ENCODE results near the gene CA5A.
A peak's percentile ranks its signal among the peaks of the same experiment; 100 is the strongest.
"Not testable (repeated sequence)": the region's sequence is repeated elsewhere in the genome, so short reads cannot be mapped to it uniquely, and the experiment has no call there.

Gene CA5A

GRCh38 chr16:87897521-87898505 lies 38.5 kb downstream of the CA5A start:
- H3K4me3 ChIP-seq (ENCODE audit: control insufficient read depth, low read depth, low read length), result no peak overlapping the region
- DNase-seq (ENCODE audit: low read depth), result no peak
- TF ChIP-seq, protein P1, sequence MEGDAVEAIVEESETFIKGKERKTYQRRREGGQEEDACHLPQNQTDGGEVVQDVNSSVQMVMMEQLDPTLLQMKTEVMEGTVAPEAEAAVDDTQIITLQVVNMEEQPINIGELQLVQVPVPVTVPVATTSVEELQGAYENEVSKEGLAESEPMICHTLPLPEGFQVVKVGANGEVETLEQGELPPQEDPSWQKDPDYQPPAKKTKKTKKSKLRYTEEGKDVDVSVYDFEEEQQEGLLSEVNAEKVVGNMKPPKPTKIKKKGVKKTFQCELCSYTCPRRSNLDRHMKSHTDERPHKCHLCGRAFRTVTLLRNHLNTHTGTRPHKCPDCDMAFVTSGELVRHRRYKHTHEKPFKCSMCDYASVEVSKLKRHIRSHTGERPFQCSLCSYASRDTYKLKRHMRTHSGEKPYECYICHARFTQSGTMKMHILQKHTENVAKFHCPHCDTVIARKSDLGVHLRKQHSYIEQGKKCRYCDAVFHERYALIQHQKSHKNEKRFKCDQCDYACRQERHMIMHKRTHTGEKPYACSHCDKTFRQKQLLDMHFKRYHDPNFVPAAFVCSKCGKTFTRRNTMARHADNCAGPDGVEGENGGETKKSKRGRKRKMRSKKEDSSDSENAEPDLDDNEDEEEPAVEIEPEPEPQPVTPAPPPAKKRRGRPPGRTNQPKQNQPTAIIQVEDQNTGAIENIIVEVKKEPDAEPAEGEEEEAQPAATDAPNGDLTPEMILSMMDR (IDR thresholded peaks at IDR 0.05; ENCODE audit: control insufficient read depth, insufficient read depth, low read depth, low read length, missing control alignments), result no peak

- not testable (repeated sequence) for DNase-seq (ENCODE audit: low read depth); H3K4me3 ChIP-seq (ENCODE audit: control insufficient read depth, low read depth, low read length)
These were observed 39.3 kb downstream of the CA5A start for GRCh38 chr16:87896924-87897520.

DNA sequence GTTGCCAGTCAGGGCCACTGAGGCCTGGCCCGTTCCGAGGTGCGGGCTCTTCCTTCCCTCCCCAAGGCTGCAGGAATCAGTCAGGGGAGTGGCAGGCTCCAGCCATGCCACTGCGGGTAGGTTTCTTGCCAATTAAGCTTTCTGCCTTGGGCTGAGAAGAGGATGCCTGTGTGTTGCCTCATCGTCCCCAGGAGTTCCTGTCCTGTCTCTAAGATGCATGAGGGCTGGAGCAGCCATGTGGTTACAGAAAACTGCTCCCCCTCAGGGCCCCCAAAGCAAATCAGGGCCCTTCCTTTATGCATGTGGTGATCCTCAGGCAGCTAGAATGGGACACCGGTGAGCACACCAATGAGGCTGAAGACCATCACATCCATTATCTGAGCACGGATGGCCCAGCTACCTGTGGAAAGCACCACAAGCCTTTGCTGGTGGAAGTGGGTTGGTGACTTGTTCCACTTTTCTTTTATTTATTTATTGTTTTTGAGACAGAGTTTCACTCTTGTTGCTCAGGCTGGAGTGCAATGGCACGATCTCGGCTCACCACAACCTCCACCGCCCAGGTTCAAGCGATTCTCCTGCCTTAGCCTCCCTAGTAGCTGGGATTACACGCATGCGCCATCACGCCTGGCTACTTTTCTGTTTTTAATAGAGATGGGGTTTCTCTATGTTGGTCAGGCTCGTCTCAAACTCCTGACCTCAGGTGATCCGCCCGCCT lies 40.0 kb downstream of the CA5A start:
- H3K4me3 ChIP-seq (ENCODE audit: control insufficient read depth, low read depth, low read length); DNase-seq (ENCODE audit: low read depth): not testable (repeated sequence)

GRCh38 chr16:87895641-87896141 lies 40.6 kb downstream of the CA5A start:
- TF ChIP-seq, protein P1 (IDR thresholded peaks at IDR 0.05; ENCODE audit: control insufficient read depth, insufficient read depth, low read depth, low read length, missing control alignments), result no peak
- no peak for DNase-seq (ENCODE audit: low read depth)
- H3K4me3 ChIP-seq (ENCODE audit: control insufficient read depth, low read depth, low read length), result no peak overlapping the region

DNA sequence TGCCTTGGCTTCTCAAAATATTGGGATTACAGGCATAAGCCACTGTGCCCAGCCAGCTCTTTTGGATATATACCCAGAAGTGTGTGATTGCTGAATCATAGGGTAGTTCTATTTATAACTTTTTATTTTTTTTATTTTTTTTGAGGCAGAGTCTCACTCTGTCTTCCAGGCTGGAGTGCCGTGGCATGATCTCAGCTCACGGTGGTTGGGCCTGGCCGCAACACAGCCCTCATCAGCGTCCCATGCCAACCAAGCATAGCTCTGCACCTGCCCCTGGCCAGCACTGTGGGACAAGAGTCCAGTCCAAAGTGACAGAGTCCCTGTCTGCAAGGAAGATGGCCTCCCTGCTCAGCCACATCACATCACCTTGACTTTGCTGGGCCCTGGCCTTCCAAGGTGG lies 42.3 kb downstream of the CA5A start:
- not testable (repeated sequence) for H3K4me3 ChIP-seq (ENCODE audit: control insufficient read depth, low read depth, low read length); DNase-seq (ENCODE audit: low read depth)

- TF ChIP-seq, protein P1 (IDR thresholded peaks at IDR 0.05; ENCODE audit: control insufficient read depth, insufficient read depth, low read depth, low read length, missing control alignments), result no peak
- no peak overlapping the region for H3K4me3 ChIP-seq (ENCODE audit: control insufficient read depth, low read depth, low read length)
These were observed 44.6 kb downstream of the CA5A start for GRCh38 chr16:87891764-87892163.

DNA sequence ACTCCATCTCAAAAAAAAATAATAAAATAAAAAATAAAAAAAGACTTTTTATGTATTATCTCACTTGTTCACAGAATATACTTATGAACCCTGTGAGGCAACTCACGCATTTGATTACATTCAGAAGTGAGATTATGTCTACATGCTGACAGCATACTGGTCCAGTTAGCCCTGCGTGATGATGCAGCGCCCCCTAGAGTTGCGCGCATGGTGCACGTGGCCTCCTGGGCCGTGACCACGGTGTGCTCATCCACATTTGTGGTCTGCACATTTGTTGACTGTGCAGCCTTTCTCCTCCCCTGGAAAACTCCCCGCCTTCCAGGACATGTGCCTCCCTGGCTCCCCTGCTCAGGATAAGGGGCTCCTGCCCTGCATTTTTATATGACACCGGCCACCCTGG lies 46.6 kb downstream of the CA5A start:
- TF ChIP-seq, protein P1 (IDR thresholded peaks at IDR 0.05; ENCODE audit: control insufficient read depth, insufficient read depth, low read depth, low read length, missing control alignments), result peak; percentile 10
- not testable (repeated sequence) for DNase-seq (ENCODE audit: low read depth); H3K4me3 ChIP-seq (ENCODE audit: control insufficient read depth, low read depth, low read length)

More at GRCh38 chr16:87891764-87892163, 44.6 kb downstream of the CA5A start:
- DNase-seq (ENCODE audit: low read depth), result no peak

- H3K4me3 ChIP-seq (ENCODE audit: control insufficient read depth, low read depth, low read length); DNase-seq (ENCODE audit: low read depth): not testable (repeated sequence)
These were observed 48.0 kb downstream of the CA5A start for GRCh38 chr16:87888346-87888745.

DNA sequence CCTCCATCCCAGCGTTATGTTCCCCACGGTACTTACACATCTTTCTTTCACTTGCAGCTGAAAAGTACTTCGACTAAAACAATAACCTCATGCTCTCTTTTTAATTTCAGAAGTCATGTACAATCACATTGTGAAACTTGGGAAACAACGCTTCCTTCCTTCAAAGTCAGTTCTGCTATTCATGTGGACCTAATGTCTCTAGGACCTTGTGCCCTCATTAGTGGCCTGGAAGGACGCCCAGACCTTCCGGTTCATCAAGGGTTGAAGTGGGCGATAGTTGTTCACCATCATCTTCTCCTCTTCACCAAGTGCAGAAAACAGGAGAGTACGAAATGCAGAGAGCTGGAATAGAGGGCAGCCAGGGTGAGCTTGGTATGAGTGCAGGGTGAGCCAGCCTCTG lies 48.4 kb downstream of the CA5A start:
- DNase-seq (ENCODE audit: low read depth); H3K4me3 ChIP-seq (ENCODE audit: control insufficient read depth, low read depth, low read length): not testable (repeated sequence)

DNA sequence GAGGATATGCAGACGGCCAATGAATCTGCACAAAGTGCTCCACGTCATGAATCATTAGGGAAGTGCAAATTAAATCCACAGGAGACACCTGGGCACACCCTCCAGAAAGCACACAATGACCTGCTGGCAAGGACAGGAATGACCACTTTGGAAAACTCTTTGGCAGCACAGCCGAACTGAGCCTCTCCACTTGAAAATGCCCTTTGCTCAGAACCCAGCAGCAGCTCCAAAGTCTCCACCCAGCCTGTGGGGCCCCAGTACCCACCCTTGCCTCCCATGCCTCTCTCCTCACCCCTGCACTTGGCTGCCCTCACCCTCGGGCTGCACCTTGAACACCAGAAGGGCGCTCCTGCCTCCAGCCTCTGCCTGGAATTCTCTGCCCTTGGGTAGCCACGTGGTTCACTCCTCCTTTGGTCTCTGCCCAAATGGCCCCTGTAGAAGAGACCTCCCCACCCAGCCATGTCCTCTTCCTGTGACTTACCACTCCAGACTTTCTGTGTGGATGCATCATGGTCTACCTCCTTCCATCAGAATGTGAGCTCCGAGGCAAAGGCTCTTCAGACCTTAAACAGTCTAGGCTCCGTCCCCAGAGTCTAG lies 50.9 kb downstream of the CA5A start:
- not testable (repeated sequence) for DNase-seq (ENCODE audit: low read depth); H3K4me3 ChIP-seq (ENCODE audit: control insufficient read depth, low read depth, low read length)

Measured in AG09309 (cell line).